Right atrium auricular region (tissue), 2 donors: ENCODE results near the gene SERPINB8. TPM values are rescaled to one million over a fixed set of nuclear protein-coding genes. Genes with fewer than 3 reads are reported as not detected.

Experiments
- DNase-seq: peaks from one replicate; pipeline ENCODE4 v3.0.0-alpha.2; 2019; ENCODE audit warnings: low spot score
- H3K27ac ChIP-seq, 2 donors: fragments of 200-600 bp; sonication (generic); 1 replicate in 1 of 2; 2 replicates in 1 of 2; pipeline ENCODE4 v1.5.1; 2016 to 2019
- H3K27me3 ChIP-seq, 2 donors: fragments of 200-600 bp; sonication (generic); one replicate each; pipeline versions ENCODE4 v1.5.1 to v1.6.0; 2017 to 2019
- H3K36me3 ChIP-seq: fragments of 200-600 bp; sonication (generic); one replicate; pipeline ENCODE4 v1.5.1; 2016
- H3K4me1 ChIP-seq, 2 donors: fragments of 200-600 bp; sonication (generic); one replicate each; pipeline versions ENCODE4 v1.5.1 to v1.6.0; 2017 to 2019
- H3K4me3 ChIP-seq, 2 donors: fragments of 200-600 bp; sonication (generic); 1 replicate in 1 of 2; 2 replicates in 1 of 2; pipeline ENCODE4 v1.5.1; 2017 to 2019; ENCODE audit warnings: mild to moderate bottlenecking in 1 of 2, moderate library complexity in 1 of 2
- H3K9me3 ChIP-seq, 2 donors: fragments of 200-600 bp; sonication (generic); one replicate each; pipeline ENCODE4 v1.5.1; 2019
- total RNA-seq, 2 donors: library from RNA; depleted of rRNA; stranded (reverse); fragments of >200 nt; gene quantifications; one replicate each; pipeline ENCODE4 v1.1.0, GENCODE V29; 2016
- TF ChIP-seq, protein P1 (sequence below), 2 donors: fragments of 200-600 bp; sonication (generic); IDR thresholded peaks; one replicate each; pipeline ENCODE4 v1.5.1; 2019; ENCODE audit warnings: antibody characterized with exemption in 2 of 2

The SERPINB8 gene
- total RNA-seq, 2 donors from 2014 or later = 3.4 to 8.4 TPM

DNA sequence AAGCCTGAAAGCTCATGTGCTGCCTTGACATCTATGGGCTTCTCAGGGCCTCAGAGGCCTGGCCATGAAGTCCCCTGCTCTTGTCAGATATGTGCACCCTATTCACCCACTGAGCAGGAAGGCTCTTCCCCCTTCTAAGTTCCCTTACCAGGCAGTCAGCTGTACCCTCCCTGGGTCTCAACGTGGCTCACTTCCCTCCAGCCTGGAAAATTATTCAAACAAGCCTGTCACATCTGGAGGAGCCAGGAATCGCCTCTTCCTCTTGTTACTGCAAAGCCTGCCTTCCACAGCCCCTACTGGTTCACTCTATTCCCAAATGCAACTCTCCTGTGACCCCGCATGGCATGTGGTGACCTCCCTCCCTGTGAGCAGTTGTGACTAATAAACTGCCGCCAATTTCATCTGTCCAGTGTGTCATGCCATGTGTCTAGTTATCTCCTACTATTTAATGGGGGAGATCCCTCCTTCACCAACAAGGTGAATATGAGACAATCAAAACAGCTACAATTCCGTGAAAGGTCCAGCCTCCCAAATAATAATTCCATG is 8.4 kb upstream of the SERPINB8 start:
- no peak overlapping the region for H3K27ac ChIP-seq
- TF ChIP-seq, protein P1, sequence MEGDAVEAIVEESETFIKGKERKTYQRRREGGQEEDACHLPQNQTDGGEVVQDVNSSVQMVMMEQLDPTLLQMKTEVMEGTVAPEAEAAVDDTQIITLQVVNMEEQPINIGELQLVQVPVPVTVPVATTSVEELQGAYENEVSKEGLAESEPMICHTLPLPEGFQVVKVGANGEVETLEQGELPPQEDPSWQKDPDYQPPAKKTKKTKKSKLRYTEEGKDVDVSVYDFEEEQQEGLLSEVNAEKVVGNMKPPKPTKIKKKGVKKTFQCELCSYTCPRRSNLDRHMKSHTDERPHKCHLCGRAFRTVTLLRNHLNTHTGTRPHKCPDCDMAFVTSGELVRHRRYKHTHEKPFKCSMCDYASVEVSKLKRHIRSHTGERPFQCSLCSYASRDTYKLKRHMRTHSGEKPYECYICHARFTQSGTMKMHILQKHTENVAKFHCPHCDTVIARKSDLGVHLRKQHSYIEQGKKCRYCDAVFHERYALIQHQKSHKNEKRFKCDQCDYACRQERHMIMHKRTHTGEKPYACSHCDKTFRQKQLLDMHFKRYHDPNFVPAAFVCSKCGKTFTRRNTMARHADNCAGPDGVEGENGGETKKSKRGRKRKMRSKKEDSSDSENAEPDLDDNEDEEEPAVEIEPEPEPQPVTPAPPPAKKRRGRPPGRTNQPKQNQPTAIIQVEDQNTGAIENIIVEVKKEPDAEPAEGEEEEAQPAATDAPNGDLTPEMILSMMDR (IDR thresholded peaks at IDR 0.05) = no peak

DNA sequence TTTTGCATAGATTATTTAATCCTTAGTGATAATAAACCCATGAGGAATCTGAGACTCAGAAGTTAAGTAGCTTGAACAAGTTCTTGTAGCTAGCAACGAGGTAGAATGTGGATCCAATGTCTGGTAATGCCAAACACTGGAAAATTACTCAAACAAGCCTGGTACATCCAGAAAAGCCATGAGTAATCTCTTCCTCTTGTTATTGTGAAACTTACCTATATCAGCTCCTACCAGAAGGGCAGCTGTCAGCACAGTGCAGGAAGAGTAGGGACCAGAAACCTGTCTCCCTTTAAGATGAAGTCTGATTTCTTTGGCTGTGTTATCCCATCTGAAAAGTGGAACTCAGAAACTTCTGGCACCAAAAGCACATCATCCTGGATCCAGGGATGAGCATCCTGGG is 7.7 kb upstream of the SERPINB8 start:
- TF ChIP-seq, protein P1 (IDR thresholded peaks at IDR 0.05) = no peak
- Histone ChIP-seq H3K9me3 (no peaks in the 10 kb centered on the region), H3K36me3 (no peaks in the 10 kb centered on the region), H3K27me3 (no peaks in the 10 kb centered on the region), H3K27ac (no peak overlapping the region), H3K4me1 (no peaks in the 10 kb centered on the region), H3K4me3 (no peak overlapping the region)
- DNase-seq = no peak

More for the DNA sequence above, 8.4 kb upstream of the SERPINB8 start:
- DNase-seq = no peak
- Histone ChIP-seq H3K36me3 (no peaks in the 10 kb centered on the region), H3K9me3 (no peaks in the 10 kb centered on the region), H3K4me3 (no peak overlapping the region), H3K4me1 (no peaks in the 10 kb centered on the region), H3K27me3 (no peaks in the 10 kb centered on the region)

DNA sequence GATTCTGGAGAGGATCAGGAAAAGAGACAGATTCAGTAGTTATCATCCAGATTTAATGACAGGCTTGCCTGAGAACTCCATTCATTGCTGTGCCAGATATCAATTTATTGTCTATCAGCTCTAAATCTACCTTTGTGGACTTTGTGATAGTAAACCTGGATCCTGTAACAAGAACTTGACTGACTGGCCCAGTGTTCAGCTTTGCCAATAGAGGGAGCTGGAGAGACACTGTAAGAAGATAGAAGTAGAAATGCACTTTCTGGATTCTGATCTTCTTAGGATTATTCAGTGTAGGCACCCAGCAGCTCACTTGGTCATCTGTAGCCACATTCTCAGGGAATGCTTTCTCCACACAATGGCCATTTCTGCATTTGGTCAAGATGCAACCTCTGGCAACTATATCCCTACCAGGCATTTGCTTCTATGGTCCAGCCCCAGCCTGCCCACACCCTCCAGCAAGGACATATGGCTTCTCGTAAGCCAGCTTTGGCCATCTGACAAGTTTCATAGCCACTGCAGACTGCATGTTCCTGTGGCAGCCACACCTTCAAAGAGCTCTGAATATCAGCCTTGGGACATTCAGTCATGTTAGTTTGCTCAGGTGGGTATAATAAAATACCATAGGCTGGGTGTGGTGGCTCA is 6.1 kb upstream of the SERPINB8 start:
- no peak for DNase-seq
- H3K4me1 ChIP-seq = no peaks in the 10 kb centered on the region
- H3K36me3 ChIP-seq = no peaks in the 10 kb centered on the region
- H3K4me3 ChIP-seq = no peak overlapping the region
- no peaks in the 10 kb centered on the region for H3K27me3 ChIP-seq
- H3K9me3 ChIP-seq = no peaks in the 10 kb centered on the region
- H3K27ac ChIP-seq = no peak overlapping the region
- TF ChIP-seq, protein P1 (IDR thresholded peaks at IDR 0.05) = peak; percentile 66 to 85

DNA sequence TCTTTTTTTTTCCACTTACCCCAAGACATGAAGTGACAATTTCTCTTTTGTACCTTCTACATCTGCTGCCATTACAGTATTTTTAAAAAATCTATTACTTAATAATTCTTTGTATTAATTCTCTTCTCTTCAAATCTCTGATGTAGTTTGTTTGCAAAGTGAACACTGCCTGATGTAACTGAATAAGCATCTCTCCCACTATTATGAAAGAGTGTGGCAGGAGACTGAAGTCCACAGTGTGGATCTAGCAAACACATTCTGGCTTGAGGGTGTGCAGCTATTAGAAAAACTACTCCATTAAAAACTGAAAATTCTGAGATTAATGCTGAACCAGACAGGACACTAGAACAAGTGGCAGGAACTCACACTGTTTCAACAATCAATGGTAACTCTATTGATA is 5.0 kb upstream of the SERPINB8 start:
- H3K9me3 ChIP-seq = no peaks in the 10 kb centered on the region
- DNase-seq = no peak
- H3K27ac ChIP-seq = no peak overlapping the region
- H3K4me1 ChIP-seq = peaks cover 0 to 7% of the 10 kb centered on the region in 2 donors
- TF ChIP-seq, protein P1 (IDR thresholded peaks at IDR 0.05) = no peak
- no peak overlapping the region for H3K4me3 ChIP-seq
- H3K27me3 ChIP-seq = no peaks in the 10 kb centered on the region
- no peaks in the 10 kb centered on the region for H3K36me3 ChIP-seq

DNA sequence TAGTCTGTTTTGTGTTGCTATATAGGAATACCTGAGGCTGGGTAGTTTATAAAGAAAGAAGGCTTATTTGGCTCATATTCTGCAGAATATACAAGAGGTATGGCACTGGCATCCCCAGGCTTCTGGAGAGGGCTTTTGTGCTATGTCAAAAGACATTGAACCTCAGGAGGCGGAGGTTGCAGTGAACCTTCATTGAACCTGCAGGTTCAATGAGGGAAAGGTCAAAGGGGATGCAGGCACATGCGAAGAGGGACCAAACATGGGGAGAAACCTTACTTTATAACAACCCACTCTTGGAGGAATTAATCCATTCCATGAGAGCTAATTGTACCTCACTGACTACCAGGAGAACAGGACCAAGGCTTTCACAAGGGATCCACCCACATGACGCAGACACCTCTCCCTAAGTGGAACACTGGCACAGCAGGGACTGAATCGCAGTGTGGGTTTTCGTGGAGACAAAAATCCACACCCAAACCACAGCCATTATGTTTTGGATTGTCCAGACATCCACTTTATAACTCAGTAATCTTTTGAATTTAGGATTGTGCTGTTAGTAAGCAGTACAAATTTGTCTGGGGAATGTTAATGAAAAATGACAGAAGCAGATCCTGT is 4.1 kb upstream of the SERPINB8 start:
- no peak overlapping the region for H3K27ac ChIP-seq
- no peaks in the 10 kb centered on the region for H3K27me3 ChIP-seq
- no peak for DNase-seq
- H3K36me3 ChIP-seq = no peaks in the 10 kb centered on the region
- peaks cover 0 to 7% of the 10 kb centered on the region in 2 donors for H3K4me1 ChIP-seq
- TF ChIP-seq, protein P1 (IDR thresholded peaks at IDR 0.05) = no peak
- H3K9me3 ChIP-seq = no peaks in the 10 kb centered on the region
- H3K4me3 ChIP-seq = no peak overlapping the region
